GM10847 (cell line): ENCODE measurements around the gene RNPEP.

ENCODE experiments used
- POLR2A ChIP-seq: IDR thresholded peaks from 2 replicates; pipeline ENCODE4 v1.6.1; 2011; ENCODE audit not compliant: insufficient read length; ENCODE audit errors: extremely low read depth

Gene RNPEP

GRCh38 chr1:202016022-202016810 is 33.8 kb downstream of the RNPEP start:
- no peak for TF ChIP-seq POLR2A

GRCh38 chr1:202016811-202017748 is 34.6 kb downstream of the RNPEP start:
- no peak for TF ChIP-seq POLR2A

GRCh38 chr1:202017749-202018467 is 35.5 kb downstream of the RNPEP start:
- TF ChIP-seq POLR2A, result no peak

- TF ChIP-seq POLR2A, result no peak
Observed at GRCh38 chr1:202018468-202019234, 36.2 kb downstream of the RNPEP start.

GRCh38 chr1:202023001-202023433 is 40.6 kb downstream of the RNPEP start:
- TF ChIP-seq POLR2A, result no peak

GRCh38 chr1:202029171-202029665 is 46.8 kb downstream of the RNPEP start:
- TF ChIP-seq POLR2A, result no peak

GRCh38 chr1:202029727-202030126 is 47.3 kb downstream of the RNPEP start:
- TF ChIP-seq POLR2A, result no peak

- no peak for TF ChIP-seq POLR2A
Observed at GRCh38 chr1:202031796-202032195, 49.3 kb downstream of the RNPEP start.

- no peak for TF ChIP-seq POLR2A
Observed at GRCh38 chr1:202034149-202034682, 51.8 kb downstream of the RNPEP start.

- no peak for TF ChIP-seq POLR2A
Observed at GRCh38 chr1:202034683-202035462, 52.4 kb downstream of the RNPEP start.

- TF ChIP-seq POLR2A, result no peak
Observed at GRCh38 chr1:202036595-202037387, 54.3 kb downstream of the RNPEP start.

GRCh38 chr1:202037706-202038296 is 55.4 kb downstream of the RNPEP start:
- TF ChIP-seq POLR2A, result no peak

GRCh38 chr1:202038688-202039346 is 56.4 kb downstream of the RNPEP start:
- no peak for TF ChIP-seq POLR2A
